Fibroblast of the conjunctiva (primary cell): ENCODE measurements around the gene TF.

Experiments
- DNase-seq: peaks from one replicate; pipeline ENCODE4 v3.0.0-alpha.2; 2010; ENCODE audit warnings: low read depth

Gene TF

GRCh38 chr3:133815386-133815785 is 69.2 kb downstream of the TF start:
- DNase-seq, result no peak

- DNase-seq, result no peak
Measured at GRCh38 chr3:133820129-133820528, 73.9 kb downstream of the TF start.

- no peak for DNase-seq
Measured at GRCh38 chr3:133820889-133821675, 74.9 kb downstream of the TF start.

GRCh38 chr3:133821767-133822638 is 75.8 kb downstream of the TF start:
- peak; percentile 58 for DNase-seq

- no peak for DNase-seq
Measured at GRCh38 chr3:133824961-133825485, 78.8 kb downstream of the TF start.

DNA sequence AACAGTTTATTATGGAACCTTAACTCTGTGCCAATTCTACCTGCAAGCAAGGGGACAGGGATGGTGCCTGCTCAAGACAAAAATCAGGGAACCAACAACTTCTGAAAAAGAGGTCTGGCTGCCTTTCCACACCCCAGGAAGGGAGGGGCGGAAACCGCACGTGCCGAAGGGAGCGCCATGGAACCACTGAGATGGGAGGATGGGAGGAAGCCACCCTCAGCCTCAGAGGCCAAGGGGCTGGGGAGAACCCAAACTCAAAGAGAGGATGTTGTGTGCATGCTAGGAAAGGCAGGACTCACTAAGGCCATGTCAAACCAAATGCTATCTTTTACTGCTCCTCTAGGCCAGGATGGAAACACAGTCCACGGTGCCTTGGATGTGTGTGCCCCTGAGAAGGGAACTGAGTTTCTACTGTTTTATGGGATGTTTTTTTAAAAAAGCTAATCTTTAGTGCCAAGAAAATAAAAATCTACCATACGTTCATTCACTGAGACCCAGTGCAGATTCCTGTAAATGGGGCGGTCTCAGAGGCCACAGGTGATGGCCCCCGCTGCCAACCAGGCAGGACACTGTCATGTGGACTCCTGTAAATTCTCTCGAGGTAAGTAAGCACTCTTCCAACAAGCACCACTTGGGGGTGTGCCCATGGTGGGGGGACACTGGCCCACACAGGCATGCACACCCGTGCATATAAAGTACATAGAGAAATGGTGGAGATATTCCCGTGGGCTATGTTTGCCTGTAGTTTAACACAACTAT is 80.0 kb downstream of the TF start:
- no peak for DNase-seq

DNA sequence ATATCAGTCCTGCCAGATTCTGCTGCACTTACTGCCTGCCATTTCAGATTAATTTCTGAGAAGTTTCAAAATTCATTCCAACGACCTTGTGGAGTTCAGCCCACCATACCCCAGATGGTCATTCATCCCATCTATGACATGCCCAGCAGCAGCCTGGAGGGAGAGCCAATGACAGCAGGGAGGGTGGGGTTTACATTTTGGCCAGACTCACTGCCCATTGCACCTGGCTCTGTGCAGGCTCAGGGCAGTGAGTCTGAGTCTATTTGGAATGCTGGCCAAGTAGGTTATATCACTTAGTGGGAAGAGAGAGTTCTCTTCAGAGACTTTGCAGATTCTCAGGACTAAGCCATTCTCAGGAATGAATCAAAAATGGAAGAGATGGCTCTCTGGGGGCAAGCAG is 80.9 kb downstream of the TF start:
- no peak for DNase-seq

GRCh38 chr3:133827684-133828083 is 81.5 kb downstream of the TF start:
- no peak for DNase-seq

DNA sequence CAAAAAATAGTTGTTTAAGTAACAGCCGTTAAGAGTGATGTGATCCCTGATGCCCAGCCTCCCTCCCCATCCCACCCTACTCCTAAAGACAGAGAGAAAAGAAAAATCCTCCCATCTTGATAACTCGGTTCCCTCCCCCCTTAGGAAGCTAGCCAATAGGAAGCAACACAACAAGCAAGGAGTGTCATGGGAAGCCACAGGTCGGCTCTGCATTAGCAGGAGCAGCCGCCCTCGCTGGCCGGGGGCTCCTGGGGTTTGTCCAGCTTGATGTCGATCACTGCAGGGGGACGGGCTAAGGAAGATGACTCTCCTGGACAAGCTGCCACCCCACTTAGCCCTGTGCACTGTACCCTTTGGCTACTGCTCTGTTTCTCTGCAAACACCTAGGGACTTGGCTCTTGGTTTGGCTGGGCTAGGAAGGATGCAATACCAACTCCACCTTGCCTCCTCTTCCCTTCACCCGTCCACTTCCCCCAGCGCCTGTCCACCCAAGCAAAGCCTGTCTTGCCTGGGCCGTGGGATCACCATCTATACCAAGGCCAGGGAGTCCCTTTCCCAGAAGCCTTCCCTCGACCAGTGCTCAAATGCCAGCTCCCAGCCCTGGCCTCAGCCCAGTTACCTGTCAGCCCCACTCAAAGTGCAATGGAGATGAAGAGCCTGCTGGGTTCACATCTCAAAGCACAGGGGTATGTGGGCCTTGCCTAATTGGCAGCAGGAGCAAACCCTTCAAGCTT is 82.5 kb downstream of the TF start:
- no peak for DNase-seq

- DNase-seq, result no peak
Measured at GRCh38 chr3:133829310-133829707, 83.1 kb downstream of the TF start.

- DNase-seq, result no peak
Measured at GRCh38 chr3:133830071-133830470, 83.9 kb downstream of the TF start.

GRCh38 chr3:133831966-133832801 is 86.0 kb downstream of the TF start:
- DNase-seq, result no peak

DNA sequence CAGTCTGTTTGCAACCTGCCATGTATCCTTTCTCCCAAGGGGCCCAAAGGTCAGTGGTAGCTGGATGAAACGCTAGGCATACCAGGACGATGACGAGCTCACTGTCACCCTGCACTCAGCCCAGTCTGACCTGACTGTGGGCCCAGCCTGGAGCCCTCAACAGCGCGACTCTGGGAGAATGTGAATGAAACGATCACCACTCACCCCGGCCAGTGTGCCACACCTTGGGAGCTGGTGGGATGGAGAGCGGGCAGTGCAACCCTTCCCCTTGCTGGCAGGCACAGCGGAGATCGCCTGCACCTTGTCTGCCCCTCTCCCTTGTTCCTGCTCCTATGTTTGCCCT is 86.6 kb downstream of the TF start:
- DNase-seq, result no peak

- no peak for DNase-seq
Measured at GRCh38 chr3:133833267-133833666, 87.1 kb downstream of the TF start.

- DNase-seq, result no peak
Measured at GRCh38 chr3:133833880-133834620, 87.9 kb downstream of the TF start.

- no peak for DNase-seq
Measured at GRCh38 chr3:133834621-133835417, 88.6 kb downstream of the TF start.

DNA sequence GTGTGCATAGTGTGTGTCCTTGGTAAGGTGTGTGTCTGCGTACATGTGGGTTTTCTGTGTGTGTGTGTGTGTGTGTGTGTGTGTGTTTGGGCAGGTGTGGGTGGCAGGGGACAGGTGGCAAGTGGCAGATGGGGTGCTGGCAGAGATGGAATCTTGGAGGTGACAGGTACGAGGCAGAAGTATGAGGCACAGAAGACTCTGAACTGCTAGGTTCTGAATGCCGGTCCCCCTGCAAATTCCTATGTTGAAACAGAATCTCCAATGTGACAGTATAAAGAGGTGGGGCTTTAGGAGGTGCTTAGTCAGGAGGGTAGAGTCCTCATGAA is 89.2 kb downstream of the TF start:
- DNase-seq, result no peak

- DNase-seq, result no peak
Measured at GRCh38 chr3:133835961-133836360, 89.8 kb downstream of the TF start.

GRCh38 chr3:133836497-133837158 is 90.4 kb downstream of the TF start:
- DNase-seq, result no peak
